Iris pigment epithelial cell (primary cell): ENCODE data around the gene GRK3.
A peak's percentile ranks its signal among the peaks of the same experiment; 100 is the strongest.
"Not testable (repeated sequence)": the region's sequence is repeated elsewhere in the genome, so short reads cannot be mapped to it uniquely, and the experiment has no call there.

Experiments used
- DNase-seq: peaks from one replicate; pipeline ENCODE4 v3.0.0-alpha.2; 2011; ENCODE audit warnings: low read depth

Gene GRK3

GRCh38 chr22:25551396-25551795 is 13.1 kb upstream of the GRK3 start:
- peak; percentile 9 for DNase-seq

DNA sequence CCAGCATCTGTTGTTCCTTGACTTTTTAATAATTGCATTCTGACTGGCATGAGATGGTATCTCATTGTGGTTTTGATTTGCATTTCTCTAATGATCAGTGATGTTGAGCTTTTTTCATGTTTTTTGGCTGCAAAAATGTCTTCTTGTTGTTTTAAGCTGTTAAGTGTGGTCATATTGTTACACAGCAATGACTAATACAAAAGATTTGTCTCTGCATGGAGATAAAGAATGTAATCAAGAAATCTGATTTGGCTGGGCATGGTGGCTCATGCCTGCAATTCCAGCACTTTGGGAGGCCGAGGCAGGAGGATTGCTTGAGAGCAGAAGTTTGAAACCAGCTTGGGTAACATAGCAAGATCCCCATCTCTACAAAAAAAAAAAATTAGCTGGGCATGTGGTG is 12.1 kb upstream of the GRK3 start:
- DNase-seq = peak; percentile 63

- DNase-seq = no peak
Observed at GRCh38 chr22:25553131-25553530, 11.3 kb upstream of the GRK3 start.

DNA sequence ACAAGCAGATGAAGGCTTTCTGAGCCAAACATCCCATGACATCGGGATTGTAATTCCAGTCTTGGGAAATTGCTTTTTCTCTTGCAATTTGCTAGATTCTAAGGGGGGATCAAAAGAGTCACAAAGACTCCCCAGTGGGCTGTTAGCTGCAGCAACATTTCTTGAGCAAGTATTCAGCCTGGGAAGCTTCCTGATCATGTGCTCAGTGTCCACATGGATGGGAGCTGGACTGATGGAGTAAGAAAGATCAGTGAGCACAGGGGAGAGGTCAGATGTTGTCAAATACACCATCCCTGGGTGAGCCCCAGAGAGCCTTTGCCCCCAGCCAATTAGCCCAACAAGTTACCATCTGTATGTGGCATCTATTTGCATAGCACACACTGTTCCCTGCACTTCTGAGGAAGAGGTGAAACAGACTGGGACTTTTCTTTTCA is 10.2 kb upstream of the GRK3 start:
- DNase-seq = no peak

DNA sequence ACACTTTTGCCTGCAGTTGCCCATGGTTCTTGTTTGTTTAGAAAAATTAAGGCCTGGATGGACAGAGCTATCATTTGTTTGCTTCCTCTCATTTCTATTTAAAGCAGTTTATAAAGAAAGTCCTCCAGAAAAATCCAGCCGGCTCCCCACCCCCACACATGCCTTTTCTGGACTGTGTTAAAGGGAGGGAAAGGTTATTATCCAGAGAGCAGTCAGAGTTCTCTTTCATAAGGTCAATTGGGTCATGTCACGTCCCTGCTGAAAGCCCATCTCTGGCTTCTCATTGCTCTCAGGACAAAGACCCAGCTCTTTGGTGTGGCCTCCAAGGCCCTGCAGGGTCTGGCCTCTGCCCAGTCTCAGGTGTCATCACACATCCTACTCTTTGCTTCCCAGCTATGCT is 9.8 kb upstream of the GRK3 start:
- DNase-seq = no peak

DNA sequence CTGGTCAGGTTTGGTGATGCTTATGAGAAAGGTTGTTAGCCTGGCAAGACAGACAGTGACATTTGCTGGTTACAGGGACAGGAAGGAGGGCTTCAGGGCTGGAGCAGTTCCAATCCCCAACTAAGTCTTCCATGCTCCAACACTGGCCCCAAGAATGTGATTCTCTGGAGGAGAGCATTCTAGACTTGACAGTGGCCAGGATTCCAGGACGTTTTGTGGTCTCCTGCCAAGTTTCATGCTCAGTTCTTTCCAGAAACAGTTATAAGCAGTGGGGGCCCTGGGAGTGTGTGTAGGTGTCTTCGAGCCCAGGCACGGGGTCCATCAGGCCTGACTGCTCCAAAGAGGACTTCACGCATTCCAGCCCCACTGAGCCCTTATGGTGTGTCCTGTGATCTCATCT is 8.9 kb upstream of the GRK3 start:
- DNase-seq = no peak

DNA sequence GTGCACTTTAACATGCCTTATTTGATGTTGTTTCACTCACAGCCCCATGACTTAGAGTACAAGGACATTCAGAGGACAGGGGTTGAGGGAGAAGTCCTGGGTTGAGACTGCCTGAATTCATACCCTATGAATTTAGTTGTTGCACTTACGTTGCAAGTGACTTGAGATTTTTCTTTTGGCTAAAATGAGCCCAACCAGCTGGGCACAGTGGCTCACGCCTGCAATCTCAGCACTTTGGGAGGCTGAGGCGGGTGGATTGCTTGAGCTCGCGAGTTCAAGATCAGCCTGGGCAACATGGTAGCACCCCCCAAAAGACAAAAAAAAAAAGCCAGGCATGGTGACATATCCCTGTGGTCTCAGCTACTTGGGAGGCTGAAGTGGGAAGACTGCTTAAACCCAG is 7.3 kb upstream of the GRK3 start:
- no peak for DNase-seq

- no peak for DNase-seq
Observed at GRCh38 chr22:25558341-25558740, 6.1 kb upstream of the GRK3 start.

DNA sequence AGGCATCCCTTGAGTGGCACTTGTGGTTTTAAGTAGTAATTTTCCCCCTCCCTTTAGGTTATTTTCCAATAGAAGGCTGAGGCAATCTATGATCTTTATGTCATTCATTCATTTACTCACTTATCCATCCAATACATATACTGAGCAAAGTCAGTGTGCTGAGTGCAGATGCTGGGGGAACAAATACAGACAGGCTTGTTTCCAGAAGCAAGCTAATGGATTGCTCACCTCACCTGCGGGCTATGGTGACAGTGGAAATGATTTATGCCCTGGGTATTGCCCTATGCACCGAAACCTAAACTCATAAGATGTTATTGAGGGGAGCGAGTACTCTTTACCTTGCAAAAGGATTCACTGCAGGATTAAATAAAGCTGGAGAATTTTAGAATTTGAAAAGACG is 4.6 kb upstream of the GRK3 start:
- DNase-seq = not testable (repeated sequence)

- DNase-seq = not testable (repeated sequence)
Observed at GRCh38 chr22:25561182-25561581, 3.3 kb upstream of the GRK3 start.

- DNase-seq = not testable (repeated sequence)
Observed at GRCh38 chr22:25561927-25562326, 2.5 kb upstream of the GRK3 start.

DNA sequence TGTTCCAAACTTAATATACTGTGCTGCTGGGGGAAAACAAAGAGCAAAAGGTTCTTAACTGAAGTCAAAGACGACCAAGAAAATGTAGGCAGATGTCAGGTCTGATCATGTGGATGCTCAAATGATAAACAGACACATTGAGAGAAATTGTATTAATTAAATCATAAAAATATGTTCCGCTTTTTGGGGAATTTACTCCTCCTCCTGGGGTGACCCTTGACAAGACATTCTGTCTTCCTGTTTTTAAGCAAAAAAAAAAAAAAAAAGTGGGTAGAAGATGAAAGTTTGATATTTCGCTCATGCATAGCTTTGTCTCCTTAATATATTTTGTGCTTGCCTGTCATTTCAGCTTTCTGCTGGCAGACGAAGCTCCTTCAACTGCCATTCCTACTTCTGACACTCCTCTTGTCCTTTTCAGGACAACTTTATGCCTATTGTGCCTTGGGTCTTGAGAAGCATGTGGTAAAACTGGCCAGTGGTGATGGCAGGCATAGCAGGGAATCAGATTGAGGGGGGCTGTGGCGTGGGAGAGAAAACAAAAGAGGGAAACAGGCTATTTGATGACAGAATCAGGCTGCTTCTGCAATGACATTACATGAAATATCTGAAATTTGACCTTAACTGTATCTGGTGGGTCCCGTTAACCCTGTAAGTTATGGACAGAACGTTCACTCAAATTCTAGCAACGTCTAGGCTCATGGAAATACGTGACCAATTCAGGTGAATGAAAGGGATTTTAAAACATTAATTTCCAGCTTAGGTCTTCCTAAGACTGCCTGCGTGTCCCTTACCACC is 1.3 kb upstream of the GRK3 start:
- not testable (repeated sequence) for DNase-seq

DNA sequence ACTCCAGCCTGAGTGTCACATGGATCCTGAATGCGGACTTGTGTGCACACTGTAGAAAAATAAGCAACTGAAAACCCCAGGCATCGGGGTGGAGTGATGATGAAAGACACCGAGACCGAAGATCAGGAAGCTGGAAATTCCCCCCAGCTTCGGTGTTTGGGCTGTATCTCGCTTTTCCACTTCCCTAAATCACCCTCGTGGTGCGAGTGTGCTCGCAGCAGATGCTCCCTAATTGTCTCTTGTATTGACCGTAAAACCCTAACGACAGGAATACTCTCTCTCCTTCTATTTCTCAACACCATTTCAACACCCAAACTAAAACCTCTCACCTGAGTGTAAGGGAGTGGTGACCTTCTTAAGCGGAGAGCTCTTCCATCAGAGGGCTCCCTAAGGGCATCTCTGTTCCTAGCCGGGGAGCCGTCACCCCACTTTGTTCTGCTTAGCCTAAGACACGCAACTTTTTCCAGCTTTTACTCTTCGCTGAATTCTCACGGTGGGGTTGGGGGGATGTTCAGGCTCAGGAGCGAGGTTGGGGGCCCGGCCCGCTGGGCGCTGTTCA is 635 bp upstream of the GRK3 start:
- DNase-seq = peak; percentile 17

GRCh38 chr22:25564979-25565677 is 653 bp downstream of the GRK3 start:
- peak; percentile 12 for DNase-seq

DNA sequence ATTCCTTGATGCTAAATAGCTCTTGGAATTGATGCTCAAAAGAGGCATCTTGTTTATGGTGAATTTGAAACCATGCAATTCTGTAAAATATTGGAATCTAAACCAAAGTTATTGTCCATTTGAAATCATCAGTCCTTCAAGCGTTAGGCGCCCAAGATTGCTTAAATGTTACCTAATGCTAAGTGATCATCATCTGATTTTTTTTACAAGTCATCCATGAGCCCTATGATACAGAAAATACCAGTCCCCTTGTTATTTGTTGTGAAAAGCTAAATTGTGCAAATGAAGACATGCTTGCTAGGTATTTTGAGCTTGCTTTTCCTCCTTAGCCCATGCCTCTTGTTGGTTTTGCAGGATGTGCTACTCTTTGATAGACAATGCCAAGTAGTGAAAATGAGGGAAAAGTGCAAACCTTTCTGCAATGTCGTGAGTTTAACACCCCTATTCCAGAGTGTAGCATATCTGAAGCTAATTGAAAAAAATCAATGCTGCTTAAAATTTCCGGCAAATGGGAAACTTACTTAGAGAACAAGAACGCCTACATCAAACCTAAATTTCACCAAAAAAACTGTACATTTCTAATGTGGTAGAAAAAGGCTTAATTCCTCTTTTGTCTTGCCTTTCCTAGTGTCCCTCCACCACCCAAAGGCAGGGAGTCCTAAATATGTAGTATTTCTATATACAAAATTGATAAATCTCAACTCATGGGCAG is 1.9 kb downstream of the GRK3 start:
- DNase-seq = no peak

GRCh38 chr22:25566898-25567235 is 2.4 kb downstream of the GRK3 start:
- DNase-seq = no peak

DNA sequence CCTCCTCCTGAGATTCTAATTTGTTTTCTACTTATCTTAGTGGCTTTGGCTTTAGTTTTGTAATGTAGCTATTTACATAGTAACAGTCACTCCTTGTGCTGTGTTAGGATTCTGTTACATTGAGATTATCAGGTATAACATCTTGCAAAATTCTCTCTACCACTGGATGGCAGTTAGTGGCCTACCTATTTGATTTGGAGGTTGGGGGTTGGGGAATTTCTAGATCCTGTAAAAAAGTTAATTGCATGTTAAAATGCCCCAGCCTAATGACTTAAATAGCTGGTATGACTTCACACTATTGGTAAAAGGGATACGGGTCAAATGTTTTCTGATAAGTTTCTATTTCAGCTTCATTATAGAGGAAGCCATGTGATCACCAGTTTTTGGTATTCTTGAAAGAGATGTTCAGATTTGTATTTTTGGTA is 2.8 kb downstream of the GRK3 start:
- no peak for DNase-seq

DNA sequence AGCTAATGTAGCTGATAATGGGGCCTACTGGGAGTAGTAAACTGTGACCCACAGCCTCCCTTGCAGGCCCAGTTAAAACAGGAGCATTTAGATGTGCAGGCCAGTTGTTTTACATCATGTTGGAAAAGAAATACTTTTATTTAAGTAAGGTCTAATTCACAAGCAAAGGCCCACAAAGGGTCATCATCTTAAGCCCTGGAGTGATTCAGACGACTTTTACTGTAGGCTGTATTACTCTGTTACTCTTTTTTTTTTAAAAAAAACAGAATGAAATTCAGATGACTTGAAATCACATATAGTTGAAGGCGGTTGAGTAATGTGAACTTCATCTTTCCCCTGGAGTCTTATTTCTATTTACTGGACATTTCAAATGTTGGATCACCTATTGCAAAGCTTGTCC is 3.6 kb downstream of the GRK3 start:
- DNase-seq = not testable (repeated sequence)

DNA sequence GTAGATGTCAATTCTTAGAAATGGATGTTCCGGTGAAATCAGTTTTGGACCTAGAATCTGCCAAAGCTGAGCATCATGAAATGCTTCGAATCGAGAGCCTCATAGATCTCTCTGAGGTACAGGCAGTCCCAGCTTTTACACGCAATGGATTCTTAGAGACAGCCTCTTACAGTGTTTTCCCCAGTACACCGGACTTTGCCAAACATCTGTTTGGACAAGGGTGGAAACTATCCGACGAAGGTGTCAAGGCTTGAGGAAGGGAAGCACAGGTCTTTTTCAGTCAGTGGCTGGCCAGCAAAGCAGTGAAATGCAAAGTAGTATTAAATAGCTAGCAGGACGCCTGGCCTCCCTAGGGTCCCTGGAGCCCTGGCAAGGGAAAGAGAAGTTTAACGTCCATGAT is 4.9 kb downstream of the GRK3 start:
- no peak for DNase-seq

DNA sequence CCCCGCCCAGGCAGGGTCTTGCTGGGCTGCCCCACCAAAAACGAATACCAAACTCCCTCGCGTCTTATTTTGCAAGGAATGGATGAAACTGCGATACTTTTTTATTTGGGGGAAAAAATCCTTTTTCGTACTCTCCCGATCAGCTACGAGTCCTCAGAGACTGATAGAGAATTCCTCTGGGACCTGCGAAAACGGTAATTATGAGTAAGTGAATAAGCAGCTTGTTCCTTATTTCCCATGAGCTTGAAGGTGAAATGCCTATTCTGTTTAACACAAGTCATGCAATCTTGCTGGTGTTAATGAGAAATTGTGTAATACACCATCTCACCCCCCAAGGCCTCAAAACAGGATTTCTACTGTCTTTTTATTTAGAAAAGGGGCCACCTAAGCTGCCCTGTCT is 5.5 kb downstream of the GRK3 start:
- DNase-seq = no peak

GRCh38 chr22:25570486-25570885 is 6.0 kb downstream of the GRK3 start:
- DNase-seq = no peak

DNA sequence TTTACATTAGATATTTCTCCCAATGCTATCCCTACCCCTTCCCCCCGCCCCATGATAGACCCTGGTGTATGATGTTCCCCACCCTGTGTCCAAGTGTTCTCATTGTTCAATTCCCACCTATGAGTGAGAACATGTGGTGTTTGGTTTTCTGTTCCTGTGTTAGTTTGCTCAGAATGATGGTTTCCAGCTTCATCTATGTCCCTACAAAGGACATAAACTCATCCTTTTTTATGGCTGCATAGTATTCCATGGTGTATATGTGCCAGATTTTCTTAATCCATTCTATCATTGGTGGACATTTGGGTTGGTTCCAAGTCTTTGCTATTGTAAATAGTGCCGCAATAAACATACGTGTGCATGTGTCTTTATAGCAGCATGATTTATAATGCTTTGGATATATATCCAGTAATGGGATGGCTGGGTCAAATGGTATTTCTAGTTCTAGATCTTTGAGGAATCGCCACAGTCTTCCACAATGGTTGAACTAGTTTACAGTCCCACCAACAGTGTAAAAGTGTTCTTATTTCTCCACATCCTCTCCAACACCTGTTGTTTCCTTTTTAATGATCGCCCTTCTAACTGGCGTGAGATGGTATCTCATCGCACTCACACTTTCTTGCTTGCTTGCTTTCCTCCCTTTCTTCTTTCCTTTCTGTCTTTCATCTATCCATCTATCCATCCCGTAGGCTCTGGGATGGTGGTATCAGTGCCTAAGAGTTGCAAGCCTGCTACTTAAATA is 7.7 kb downstream of the GRK3 start:
- DNase-seq = not testable (repeated sequence)
